CD4-positive, alpha-beta memory T cell (primary cell): Measurements from ENCODE around the gene CAMSAP1. TPM values are rescaled to one million over a fixed set of nuclear protein-coding genes. Genes with fewer than 3 reads are reported as not detected.

ENCODE experiments used
- CTCF ChIA-PET: fragments of 350-600 bp; sonication (Branson Sonifier 250); formaldehyde crosslinking; loops from one replicate; lab custom pipeline; 2021; ENCODE audit warnings: inconsistent platforms; ENCODE audit not compliant: partially characterized antibody; lab: Charles Lee
- POLR2A ChIA-PET: fragments of 350-600 bp; sonication (Branson Sonifier 250); formaldehyde crosslinking; loops from one replicate; lab custom pipeline; 2021; ENCODE audit not compliant: partially characterized antibody; lab: Charles Lee
- DNase-seq, 5 donors: peaks; one replicate each; pipeline versions ENCODE4 v3.0.0 to v3.0.0-alpha.2; 2020 to 2022; ENCODE audit warnings: mixed read lengths in 1 of 5
- H3K27ac ChIP-seq: one replicate; pipeline ENCODE4 v1.7.0; 2013; ENCODE audit warnings: low read depth, low read length
- H3K27me3 ChIP-seq: 2 replicates; pipeline ENCODE4 v1.7.0; 2013; ENCODE audit warnings: mild to moderate bottlenecking, low read length, moderate library complexity; ENCODE audit not compliant: insufficient read depth
- H3K36me3 ChIP-seq: 2 replicates; pipeline ENCODE4 v1.7.0; 2013; ENCODE audit warnings: mild to moderate bottlenecking, low read length, moderate library complexity; ENCODE audit not compliant: insufficient read depth
- H3K4me1 ChIP-seq: 2 replicates; pipeline ENCODE4 v1.7.0; 2013; ENCODE audit warnings: mild to moderate bottlenecking, low read length, moderate library complexity; ENCODE audit not compliant: insufficient read depth
- H3K4me3 ChIP-seq, 2 donors: one replicate each; pipeline ENCODE4 v1.7.0; 2013; ENCODE audit warnings: low read length in 2 of 2, mild to moderate bottlenecking in 1 of 2
- H3K9me3 ChIP-seq, 2 donors: one replicate each; pipeline ENCODE4 v1.7.0; 2013; ENCODE audit warnings: low read length in 2 of 2, control low read depth in 1 of 2; ENCODE audit not compliant: control insufficient read depth in 1 of 2
- H3K27ac Mint-ChIP-seq, 7 donors: one replicate each; pipeline ENCODE4 v1.8.0; 2020 to 2021; ENCODE audit warnings: mixed read lengths in 7 of 7, mild to moderate bottlenecking in 6 of 7, inconsistent platforms in 3 of 7, moderate library complexity in 3 of 7
- H3K27me3 Mint-ChIP-seq, 2 donors: one replicate each; pipeline ENCODE4 v1.8.0; 2020 to 2021; ENCODE audit warnings: mixed read lengths in 2 of 2
- H3K36me3 Mint-ChIP-seq, 2 donors: one replicate each; pipeline ENCODE4 v1.8.0; 2020 to 2021; ENCODE audit warnings: mixed read lengths in 2 of 2, inconsistent platforms in 1 of 2, mild to moderate bottlenecking in 1 of 2
- H3K4me1 Mint-ChIP-seq, 4 donors: one replicate each; pipeline ENCODE4 v1.8.0; 2020 to 2021; ENCODE audit warnings: mixed read lengths in 4 of 4, mild to moderate bottlenecking in 1 of 4
- H3K4me3 Mint-ChIP-seq, 8 donors: one replicate each; pipeline ENCODE4 v1.8.0; 2020 to 2021; ENCODE audit warnings: mixed read lengths in 8 of 8, mild to moderate bottlenecking in 7 of 8, moderate library complexity in 6 of 8, inconsistent platforms in 3 of 8
- H3K9me3 Mint-ChIP-seq, 8 donors: one replicate each; pipeline ENCODE4 v1.8.0; 2020 to 2021; ENCODE audit warnings: mixed read lengths in 8 of 8, mild to moderate bottlenecking in 5 of 8, inconsistent platforms in 3 of 8, moderate library complexity in 1 of 8
- intact Hi-C: fragments of 100-400 bp; cut with micrococcal nuclease; formaldehyde crosslinking; loops from one replicate; pipeline ENCODE4 v1.15.1; 2023
- polyA plus RNA-seq, 2 donors: library from polyadenylated mRNA; unstranded; fragments of 300-500 nt; fragmentation: Illumina TruSeq; gene quantifications; one replicate each; pipeline ENCODE4 v1.2.3, GENCODE V29; 2021
- total RNA-seq, 2 experiments: library from RNA; stranded (reverse); gene quantifications; one replicate each; pipeline ENCODE4 v1.2.3, GENCODE V29; 2021

Gene CAMSAP1
- total and polyA plus RNA-seq, 4 experiments from 2014 or later = 0.76 to 51.7 (median 22.5) TPM

GRCh38 chr9:135787776-135788575 is 119.4 kb downstream of the CAMSAP1 start:
- Mint-ChIP-seq H3K4me1 (no peaks in the 10 kb centered on the region), H3K27ac (no peak overlapping the region), H3K9me3 (no peaks in the 10 kb centered on the region), H3K27me3 (no peaks in the 10 kb centered on the region), H3K36me3 (no peaks in the 10 kb centered on the region), H3K4me3 (no peak overlapping the region)
- no peak for DNase-seq
- Histone ChIP-seq H3K27ac (no peak overlapping the region), H3K9me3 (no peaks in the 10 kb centered on the region), H3K4me1 (no peaks in the 10 kb centered on the region), H3K4me3 (no peak overlapping the region), H3K36me3 (no peaks in the 10 kb centered on the region), H3K27me3 (no peaks in the 10 kb centered on the region)
- ChIA-PET POLR2A (no interaction called here), CTCF (no interaction called here)
- intact Hi-C loops = no loop called here

DNA sequence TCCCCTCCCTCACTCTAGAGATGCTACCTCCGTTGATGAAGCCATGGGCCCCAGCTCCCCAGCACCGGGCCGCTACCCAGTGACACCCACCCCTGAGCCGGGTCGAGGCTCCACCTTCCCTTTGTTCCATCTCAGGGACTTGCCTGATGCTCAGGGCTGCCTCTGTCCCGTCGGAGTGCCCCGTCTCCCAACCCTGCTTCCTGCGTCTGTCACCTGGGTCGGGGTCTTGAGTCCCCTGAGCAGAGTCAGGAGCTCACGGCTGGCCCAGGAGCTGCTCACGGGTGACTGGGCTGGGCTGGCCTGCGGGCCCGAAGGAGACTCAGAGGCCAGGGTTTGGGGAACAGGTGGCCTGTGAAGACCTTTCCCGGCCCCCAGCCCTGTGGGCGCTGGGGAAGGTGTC is 120.0 kb downstream of the CAMSAP1 start:
- Mint-ChIP-seq H3K9me3 (no peaks in the 10 kb centered on the region), H3K36me3 (no peaks in the 10 kb centered on the region), H3K27me3 (no peaks in the 10 kb centered on the region), H3K27ac (no peak overlapping the region), H3K4me1 (no peaks in the 10 kb centered on the region), H3K4me3 (no peak overlapping the region)
- H3K4me3 ChIP-seq = no peak overlapping the region
- DNase-seq = no peak
- H3K9me3 ChIP-seq = no peaks in the 10 kb centered on the region
- H3K27me3 ChIP-seq = no peaks in the 10 kb centered on the region
- no peaks in the 10 kb centered on the region for H3K36me3 ChIP-seq
- H3K27ac ChIP-seq = no peak overlapping the region
- POLR2A ChIA-PET = no interaction called here
- intact Hi-C loops = no loop called here
- no peaks in the 10 kb centered on the region for H3K4me1 ChIP-seq
- CTCF ChIA-PET = no interaction called here

GRCh38 chr9:135786146-135786690 is 121.1 kb downstream of the CAMSAP1 start:
- H3K4me1 ChIP-seq = no peaks in the 10 kb centered on the region

DNA sequence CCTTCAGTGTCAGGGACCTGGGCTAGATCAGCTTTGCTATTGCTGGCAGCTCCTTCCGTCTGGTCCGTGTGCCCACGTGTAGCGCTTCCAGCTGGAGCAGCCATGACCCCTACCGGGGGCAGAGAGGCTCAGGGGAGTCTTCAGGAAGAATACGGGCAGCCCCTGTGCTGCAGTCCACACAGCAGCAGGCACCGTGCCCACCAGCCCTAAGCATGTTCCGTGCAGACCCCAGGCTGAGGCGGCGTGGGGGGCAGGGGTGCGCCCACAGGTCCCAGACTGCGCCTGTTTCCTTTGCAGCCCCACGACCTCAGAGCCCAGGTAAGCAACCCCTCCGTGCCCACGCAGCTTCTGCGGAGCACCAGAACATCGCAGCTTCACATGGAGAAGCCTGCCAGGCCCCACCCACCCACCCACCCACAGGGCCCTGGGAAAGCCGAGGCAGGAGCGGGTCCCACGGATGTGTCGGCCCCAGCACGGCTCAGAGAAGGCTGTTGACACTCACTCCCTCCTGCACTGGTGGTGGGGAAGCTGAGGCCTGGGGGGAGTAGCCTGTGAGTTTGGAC is 122.3 kb downstream of the CAMSAP1 start:
- H3K27me3 ChIP-seq = no peaks in the 10 kb centered on the region
- intact Hi-C loops = no loop called here
- H3K4me3 Mint-ChIP-seq = no peak overlapping the region
- ChIA-PET CTCF (no interaction called here), POLR2A (no interaction called here)
- no peak overlapping the region for H3K27ac Mint-ChIP-seq
- H3K27ac ChIP-seq = no peak overlapping the region
- H3K36me3 ChIP-seq = no peaks in the 10 kb centered on the region
- H3K36me3 Mint-ChIP-seq = no peaks in the 10 kb centered on the region
- H3K4me1 ChIP-seq = no peaks in the 10 kb centered on the region
- no peak for DNase-seq
- no peaks in the 10 kb centered on the region for H3K9me3 ChIP-seq
- H3K4me1 Mint-ChIP-seq = no peaks in the 10 kb centered on the region
- no peak overlapping the region for H3K4me3 ChIP-seq
- H3K27me3 Mint-ChIP-seq = no peaks in the 10 kb centered on the region
- peaks cover 0 to 2% (median 0%) of the 10 kb centered on the region in 8 donors for H3K9me3 Mint-ChIP-seq

More at GRCh38 chr9:135786146-135786690, 121.1 kb downstream of the CAMSAP1 start:
- H3K27ac Mint-ChIP-seq = no peak overlapping the region
- H3K27me3 ChIP-seq = no peaks in the 10 kb centered on the region
- no peak overlapping the region for H3K27ac ChIP-seq
- POLR2A ChIA-PET = no interaction called here
- no peaks in the 10 kb centered on the region for H3K36me3 Mint-ChIP-seq
- DNase-seq = no peak
- H3K9me3 ChIP-seq = no peaks in the 10 kb centered on the region
- H3K4me3 Mint-ChIP-seq = no peak overlapping the region
- no peaks in the 10 kb centered on the region for H3K4me1 Mint-ChIP-seq
- no peaks in the 10 kb centered on the region for H3K27me3 Mint-ChIP-seq
- H3K36me3 ChIP-seq = no peaks in the 10 kb centered on the region
- CTCF ChIA-PET = no interaction called here
- H3K9me3 Mint-ChIP-seq = no peaks in the 10 kb centered on the region
- intact Hi-C loops = no loop called here
- no peak overlapping the region for H3K4me3 ChIP-seq

GRCh38 chr9:135783540-135784245 is 123.7 kb downstream of the CAMSAP1 start:
- H3K9me3 Mint-ChIP-seq = peaks cover 0 to 2% (median 0%) of the 10 kb centered on the region in 8 donors
- H3K27ac Mint-ChIP-seq = no peak overlapping the region
- no peak overlapping the region for H3K4me3 Mint-ChIP-seq
- CTCF ChIA-PET = no interaction called here
- H3K4me1 ChIP-seq = no peaks in the 10 kb centered on the region
- intact Hi-C loops = no loop called here
- H3K27me3 ChIP-seq = no peaks in the 10 kb centered on the region
- H3K27me3 Mint-ChIP-seq = no peaks in the 10 kb centered on the region
- H3K36me3 ChIP-seq = no peaks in the 10 kb centered on the region
- H3K27ac ChIP-seq = no peak overlapping the region
- no peaks in the 10 kb centered on the region for H3K4me1 Mint-ChIP-seq
- H3K36me3 Mint-ChIP-seq = no peaks in the 10 kb centered on the region
- H3K4me3 ChIP-seq = no peak overlapping the region
- DNase-seq = no peak
- POLR2A ChIA-PET = no interaction called here
- no peaks in the 10 kb centered on the region for H3K9me3 ChIP-seq

DNA sequence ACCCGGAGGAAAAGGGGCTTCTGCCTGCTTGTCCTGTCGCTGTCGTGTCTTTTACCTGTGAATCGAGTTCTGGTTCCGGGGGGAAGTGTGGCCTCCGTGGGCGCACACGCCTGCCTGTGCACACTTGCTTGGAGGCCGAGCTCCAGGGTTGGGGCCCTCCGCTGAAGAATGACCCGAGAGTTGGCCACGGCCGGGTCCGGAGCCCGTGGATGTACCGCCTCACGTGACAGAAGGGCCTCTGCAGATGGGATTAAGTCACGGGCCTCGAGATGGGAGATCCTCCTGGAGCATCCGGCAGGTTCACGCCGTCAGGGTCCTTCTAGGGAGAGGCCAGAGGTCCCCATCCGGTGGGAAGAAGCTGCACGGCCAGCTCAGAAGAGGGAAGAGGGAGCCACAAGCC is 124.4 kb downstream of the CAMSAP1 start:
- H3K4me3 ChIP-seq = no peak overlapping the region
- ChIA-PET CTCF (no interaction called here), POLR2A (no interaction called here)
- DNase-seq = no peak
- intact Hi-C loops = no loop called here
- H3K27ac ChIP-seq = no peak overlapping the region
- H3K4me1 ChIP-seq = no peaks in the 10 kb centered on the region
- no peaks in the 10 kb centered on the region for H3K27me3 ChIP-seq
- H3K9me3 ChIP-seq = no peaks in the 10 kb centered on the region
- H3K27me3 Mint-ChIP-seq = no peaks in the 10 kb centered on the region
- no peak overlapping the region for H3K27ac Mint-ChIP-seq
- H3K36me3 ChIP-seq = no peaks in the 10 kb centered on the region
- H3K4me1 Mint-ChIP-seq = no peaks in the 10 kb centered on the region
- H3K4me3 Mint-ChIP-seq = no peak overlapping the region
- no peaks in the 10 kb centered on the region for H3K36me3 Mint-ChIP-seq
- peaks cover 0 to 2% (median 0%) of the 10 kb centered on the region in 8 donors for H3K9me3 Mint-ChIP-seq

- no peak overlapping the region for H3K27ac Mint-ChIP-seq
Observed at GRCh38 chr9:135780626-135781025, 126.7 kb downstream of the CAMSAP1 start.

More at GRCh38 chr9:135780626-135781025, 126.7 kb downstream of the CAMSAP1 start:
- Histone ChIP-seq H3K9me3 (no peaks in the 10 kb centered on the region), H3K36me3 (no peaks in the 10 kb centered on the region), H3K27me3 (no peaks in the 10 kb centered on the region), H3K4me1 (no peaks in the 10 kb centered on the region), H3K4me3 (no peak overlapping the region), H3K27ac (no peak overlapping the region)
- no peak for DNase-seq
- Mint-ChIP-seq H3K4me3 (no peak overlapping the region), H3K9me3 (peaks cover 0 to 2% (median 0%) of the 10 kb centered on the region in 8 donors), H3K27me3 (no peaks in the 10 kb centered on the region), H3K36me3 (no peaks in the 10 kb centered on the region), H3K4me1 (no peaks in the 10 kb centered on the region)
- intact Hi-C loops = no loop called here
- CTCF ChIA-PET = no interaction called here
- POLR2A ChIA-PET = no interaction called here
